Measurements from ENCODE around the gene ACTMAP.

Gene ACTMAP

GRCh38 chr19:40763963-40764362 is 13.7 kb upstream of the ACTMAP start:
- no peaks in the 10 kb centered on the region for H3K4me1 ChIP-seq
- peaks cover 70% of the 10 kb centered on the region for H3K36me3 ChIP-seq
- DNase-seq: no peak
- H3K27me3 ChIP-seq: no peaks in the 10 kb centered on the region
- TF ChIP-seq CTCF (IDR thresholded peaks at IDR 0.05; ENCODE audit: low read depth, low read length): no peak
- H3K9me3 ChIP-seq: no peaks in the 10 kb centered on the region
- no peak overlapping the region for H3K4me3 ChIP-seq (ENCODE audit: low read depth, low read length)

DNA sequence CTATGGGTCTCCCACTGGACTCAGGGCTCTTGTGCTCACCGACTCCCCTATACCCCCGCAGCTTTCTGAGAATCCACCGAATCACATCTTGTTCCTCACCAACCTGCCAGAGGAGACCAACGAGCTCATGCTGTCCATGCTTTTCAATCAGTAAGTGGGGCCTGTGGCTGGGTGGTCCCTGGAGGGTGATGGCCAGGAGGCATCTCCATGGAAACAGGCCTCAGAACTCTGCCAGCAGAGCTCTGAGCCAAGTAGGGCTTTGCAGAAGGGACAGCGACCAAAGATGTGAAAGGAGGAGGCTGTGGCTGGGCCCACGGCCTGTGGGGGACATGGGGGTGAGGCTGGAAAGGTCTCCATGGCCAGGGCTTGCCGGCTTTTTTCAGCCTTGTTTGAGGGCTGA is 13.2 kb upstream of the ACTMAP start:
- no peaks in the 10 kb centered on the region for H3K4me1 ChIP-seq
- no peak overlapping the region for H3K4me3 ChIP-seq (ENCODE audit: low read depth, low read length)
- peaks cover 74% of the 10 kb centered on the region for H3K36me3 ChIP-seq
- H3K9me3 ChIP-seq: no peaks in the 10 kb centered on the region
- H3K27me3 ChIP-seq: no peaks in the 10 kb centered on the region
- TF ChIP-seq CTCF (IDR thresholded peaks at IDR 0.05; ENCODE audit: low read depth, low read length): no peak
- no peak for DNase-seq

DNA sequence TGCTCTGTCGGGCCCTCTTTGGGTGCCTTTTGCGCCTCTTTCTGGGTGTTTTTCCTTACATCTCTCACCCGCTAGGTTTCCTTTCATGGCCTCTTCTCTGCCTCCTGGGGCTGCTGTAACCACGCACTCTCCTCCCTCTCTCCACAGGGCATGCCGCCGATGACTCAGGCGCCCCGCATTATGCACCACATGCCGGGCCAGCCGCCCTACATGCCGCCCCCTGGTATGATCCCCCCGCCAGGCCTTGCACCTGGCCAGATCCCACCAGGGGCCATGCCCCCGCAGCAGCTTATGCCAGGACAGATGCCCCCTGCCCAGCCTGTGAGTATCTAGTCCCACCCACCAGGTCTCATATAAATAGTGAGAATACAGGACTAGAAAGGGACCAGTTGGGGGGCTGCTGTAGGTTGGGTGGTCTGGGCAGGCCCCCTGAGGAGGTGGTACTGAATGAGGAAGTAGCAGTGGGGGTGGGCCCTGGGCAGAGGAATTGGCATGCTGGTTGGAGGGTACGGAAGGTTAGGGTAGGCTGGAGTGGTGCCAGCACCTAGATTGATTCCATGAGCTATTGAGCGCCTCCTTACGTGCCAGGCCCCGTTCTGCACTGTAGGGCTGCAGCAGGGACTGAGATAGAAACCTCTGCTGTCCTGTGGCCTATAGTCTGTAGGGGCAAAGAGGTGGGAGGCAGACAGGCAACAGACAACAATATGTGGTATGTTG is 12.6 kb upstream of the ACTMAP start:
- Histone ChIP-seq H3K27me3 (no peaks in the 10 kb centered on the region), H3K4me1 (no peaks in the 10 kb centered on the region), H3K36me3 (peaks cover 80% of the 10 kb centered on the region), H3K4me3 (ENCODE audit: low read depth, low read length) (no peak overlapping the region), H3K9me3 (no peaks in the 10 kb centered on the region)
- no peak for TF ChIP-seq CTCF (IDR thresholded peaks at IDR 0.05; ENCODE audit: low read depth, low read length)
- DNase-seq: no peak

GRCh38 chr19:40759352-40759751 is 9.1 kb upstream of the ACTMAP start:
- no peak for TF ChIP-seq CTCF (IDR thresholded peaks at IDR 0.05; ENCODE audit: low read depth, low read length)
- DNase-seq: no peak
- no peaks in the 10 kb centered on the region for H3K9me3 ChIP-seq
- H3K4me3 ChIP-seq (ENCODE audit: low read depth, low read length): no peak overlapping the region
- no peaks in the 10 kb centered on the region for H3K27me3 ChIP-seq
- peaks cover 92% of the 10 kb centered on the region for H3K36me3 ChIP-seq
- no peaks in the 10 kb centered on the region for H3K4me1 ChIP-seq

GRCh38 chr19:40758491-40758890 is 8.2 kb upstream of the ACTMAP start:
- TF ChIP-seq CTCF (IDR thresholded peaks at IDR 0.05; ENCODE audit: low read depth, low read length): no peak
- Histone ChIP-seq H3K36me3 (peaks cover 88% of the 10 kb centered on the region), H3K4me1 (no peaks in the 10 kb centered on the region), H3K27me3 (no peaks in the 10 kb centered on the region), H3K4me3 (ENCODE audit: low read depth, low read length) (no peak overlapping the region), H3K9me3 (no peaks in the 10 kb centered on the region)
- no peak for DNase-seq

DNA sequence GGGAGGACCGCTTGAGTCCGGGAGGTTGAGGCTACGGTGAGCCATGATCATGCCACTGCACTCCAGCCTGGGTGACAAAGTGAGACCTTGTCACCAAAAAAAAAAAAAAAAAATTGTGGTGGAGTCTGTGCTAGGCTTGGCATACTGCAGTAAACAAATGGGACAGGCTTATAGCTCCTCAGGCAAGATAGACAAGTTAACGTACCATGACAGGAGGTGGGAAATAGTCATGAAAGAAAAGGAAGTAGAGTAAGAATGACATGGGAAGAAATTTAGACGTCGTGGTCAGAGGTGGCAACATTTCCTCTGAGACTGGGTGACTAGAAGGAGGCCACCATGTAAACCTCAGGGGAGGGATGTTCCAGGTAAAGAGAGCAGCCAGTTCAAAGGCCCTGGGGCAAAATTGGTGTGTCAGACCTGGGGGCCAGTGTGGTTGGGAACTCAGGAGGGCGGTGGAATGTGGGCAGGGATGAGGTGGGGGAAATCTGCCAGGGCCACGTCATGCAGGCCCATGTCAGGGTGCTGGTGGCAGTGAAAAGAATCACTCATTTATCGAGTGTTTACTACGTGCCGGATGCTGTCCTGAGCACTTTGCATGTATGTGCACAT is 6.3 kb upstream of the ACTMAP start:
- no peak for TF ChIP-seq CTCF (IDR thresholded peaks at IDR 0.05; ENCODE audit: low read depth, low read length)
- Histone ChIP-seq H3K4me1 (no peaks in the 10 kb centered on the region), H3K36me3 (peaks cover 75% of the 10 kb centered on the region), H3K27me3 (no peaks in the 10 kb centered on the region), H3K4me3 (ENCODE audit: low read depth, low read length) (no peak overlapping the region), H3K9me3 (no peaks in the 10 kb centered on the region)
- DNase-seq: no peak

Data from BE2C (cell line).